ENCODE data around the gene DHX57.

DNA sequence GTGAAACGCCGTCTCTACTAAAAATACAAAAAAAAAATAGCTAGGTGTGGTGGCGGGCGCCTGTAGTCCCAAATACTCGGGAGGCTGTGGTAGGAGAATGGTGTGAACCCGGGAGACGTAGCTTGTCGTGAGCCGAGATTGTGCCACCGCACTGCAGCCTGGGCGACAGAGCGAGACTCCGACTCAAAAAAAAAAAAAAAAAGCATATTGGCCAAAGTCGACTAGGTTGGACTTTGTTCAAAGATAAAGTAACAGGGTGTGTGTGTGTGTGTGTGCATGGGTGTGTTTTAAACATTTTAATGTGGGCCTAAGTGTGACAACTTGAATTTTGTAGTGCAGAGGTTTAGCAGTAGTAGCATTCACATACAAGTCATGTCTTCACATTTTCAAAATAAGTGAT, 86.0 kb downstream of the DHX57 start:
- TF ChIP-seq, protein P1, sequence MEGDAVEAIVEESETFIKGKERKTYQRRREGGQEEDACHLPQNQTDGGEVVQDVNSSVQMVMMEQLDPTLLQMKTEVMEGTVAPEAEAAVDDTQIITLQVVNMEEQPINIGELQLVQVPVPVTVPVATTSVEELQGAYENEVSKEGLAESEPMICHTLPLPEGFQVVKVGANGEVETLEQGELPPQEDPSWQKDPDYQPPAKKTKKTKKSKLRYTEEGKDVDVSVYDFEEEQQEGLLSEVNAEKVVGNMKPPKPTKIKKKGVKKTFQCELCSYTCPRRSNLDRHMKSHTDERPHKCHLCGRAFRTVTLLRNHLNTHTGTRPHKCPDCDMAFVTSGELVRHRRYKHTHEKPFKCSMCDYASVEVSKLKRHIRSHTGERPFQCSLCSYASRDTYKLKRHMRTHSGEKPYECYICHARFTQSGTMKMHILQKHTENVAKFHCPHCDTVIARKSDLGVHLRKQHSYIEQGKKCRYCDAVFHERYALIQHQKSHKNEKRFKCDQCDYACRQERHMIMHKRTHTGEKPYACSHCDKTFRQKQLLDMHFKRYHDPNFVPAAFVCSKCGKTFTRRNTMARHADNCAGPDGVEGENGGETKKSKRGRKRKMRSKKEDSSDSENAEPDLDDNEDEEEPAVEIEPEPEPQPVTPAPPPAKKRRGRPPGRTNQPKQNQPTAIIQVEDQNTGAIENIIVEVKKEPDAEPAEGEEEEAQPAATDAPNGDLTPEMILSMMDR (IDR thresholded peaks at IDR 0.05) = no peak
- TF ChIP-seq ZFX (IDR thresholded peaks at IDR 0.05; ENCODE audit: borderline replicate concordance) = no peak
